Activated T-cell treated with anti-CD3 and anti-CD28 coated beads, Interleukin-2, amount 50 U/mL, for 1 hour (primary cell): Measurements from ENCODE around the gene PKD1.
A peak's percentile ranks its signal among the peaks of the same experiment; 100 is the strongest.

Experiments
- DNase-seq: peaks from one replicate; pipeline ENCODE4 v3.0.0-alpha.2; 2020

Gene PKD1

DNA sequence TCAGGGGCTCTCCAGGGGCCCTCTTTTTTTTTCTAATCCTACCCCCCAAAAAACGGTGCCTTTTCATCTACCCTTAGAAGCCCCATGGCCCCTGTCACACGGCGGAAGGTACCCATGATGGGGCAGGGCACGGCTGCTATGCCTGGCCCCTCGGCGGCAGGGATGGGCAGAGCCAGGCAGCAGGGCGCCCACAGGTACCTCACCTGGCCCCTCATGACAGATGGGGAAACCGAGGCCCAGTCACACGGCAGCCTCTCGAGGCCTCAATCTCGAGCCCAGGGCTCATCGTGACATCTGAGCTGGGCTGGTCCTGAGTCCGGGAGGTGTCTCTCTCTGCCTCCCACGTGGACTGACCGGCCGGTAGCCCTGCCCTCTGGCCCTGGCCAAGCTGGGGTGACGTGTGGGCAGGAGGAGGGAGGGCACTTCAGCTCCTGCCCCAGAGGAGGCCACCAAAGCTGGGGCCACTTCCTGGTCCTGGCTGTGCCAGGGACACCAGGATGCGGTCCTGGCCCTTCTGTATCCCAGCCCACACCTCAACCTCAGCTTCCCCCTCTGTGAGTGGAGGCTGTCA lies 31.5 kb upstream of the PKD1 start:
- no peak for DNase-seq

GRCh38 chr16:2166263-2167067 lies 30.8 kb upstream of the PKD1 start:
- no peak for DNase-seq

DNA sequence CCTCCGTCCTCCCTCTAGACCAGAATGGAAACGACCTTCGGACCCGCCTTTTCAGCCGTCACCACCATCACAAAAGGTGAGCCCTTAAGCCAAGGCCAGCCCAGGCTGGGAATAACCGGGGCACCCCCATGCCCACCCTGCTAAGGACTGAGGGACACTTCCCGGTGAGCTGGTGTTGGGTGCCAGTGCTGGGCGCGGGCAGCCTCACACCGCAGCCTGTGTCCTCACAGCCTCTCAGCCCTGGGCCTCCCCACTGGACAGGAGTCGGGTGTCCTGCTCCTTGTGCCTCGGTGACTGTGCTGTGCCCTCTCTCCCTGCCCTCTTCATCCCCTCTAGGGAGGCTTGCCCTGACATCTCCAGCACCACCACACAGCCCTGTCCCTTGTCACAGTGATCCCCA lies 30.2 kb upstream of the PKD1 start:
- DNase-seq = no peak

DNA sequence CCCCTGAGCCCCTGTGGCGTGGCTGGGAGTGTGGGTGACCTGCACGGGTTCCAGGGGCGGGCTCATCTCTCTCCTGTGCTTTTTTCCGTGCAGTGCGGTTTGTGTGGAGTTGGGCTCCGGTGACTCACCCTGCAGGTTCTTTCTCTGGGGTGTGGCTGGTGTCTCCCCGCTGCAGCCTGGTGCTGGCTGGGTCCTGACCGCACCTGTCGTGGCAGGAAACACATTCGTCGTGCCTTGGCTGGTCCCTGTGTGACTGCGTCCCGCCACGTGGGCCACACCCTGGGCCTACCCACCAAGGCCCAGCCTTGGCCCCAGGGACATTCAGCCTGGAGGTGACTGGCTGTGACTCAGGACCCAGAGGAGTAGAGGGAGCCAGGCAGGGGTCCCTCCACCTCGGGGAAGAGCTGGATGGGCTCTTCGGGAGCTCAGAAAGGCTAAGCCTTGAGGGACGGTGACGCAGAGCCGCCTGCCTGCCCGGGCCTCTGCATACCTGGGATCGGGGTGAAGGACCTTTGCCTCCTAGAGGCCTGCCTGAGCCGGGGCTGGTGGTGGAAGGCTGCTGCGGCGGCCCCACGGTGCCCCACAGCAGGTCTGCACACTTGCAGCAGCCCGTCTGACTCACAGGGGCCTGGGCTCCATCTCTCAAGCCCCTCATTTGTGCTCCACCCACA lies 27.6 kb upstream of the PKD1 start:
- peak; percentile 31 for DNase-seq

- no peak for DNase-seq
These were observed 27.0 kb upstream of the PKD1 start for GRCh38 chr16:2162676-2163118.

DNA sequence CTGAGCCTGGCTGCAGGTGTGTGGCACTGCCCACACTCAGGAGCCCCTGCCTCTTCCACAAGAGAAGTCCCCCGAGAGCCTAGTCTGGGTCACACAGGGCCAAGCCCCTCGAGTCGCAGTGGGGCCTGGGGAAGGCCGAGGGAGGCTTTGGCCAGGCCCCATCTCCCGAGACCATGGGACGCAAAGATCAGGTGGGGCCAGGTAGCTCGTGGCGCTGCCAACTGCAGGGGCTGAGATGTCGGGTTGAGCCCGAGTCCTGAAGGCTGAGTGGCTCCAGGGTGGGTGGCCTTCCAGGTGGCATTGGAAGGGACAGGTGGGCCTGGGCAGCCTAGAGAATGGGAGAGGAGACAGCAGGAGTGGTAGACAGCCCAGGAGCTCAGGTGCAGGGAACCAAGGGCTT lies 26.2 kb upstream of the PKD1 start:
- no peak for DNase-seq

GRCh38 chr16:2160915-2161551 lies 25.3 kb upstream of the PKD1 start:
- no peak for DNase-seq

DNA sequence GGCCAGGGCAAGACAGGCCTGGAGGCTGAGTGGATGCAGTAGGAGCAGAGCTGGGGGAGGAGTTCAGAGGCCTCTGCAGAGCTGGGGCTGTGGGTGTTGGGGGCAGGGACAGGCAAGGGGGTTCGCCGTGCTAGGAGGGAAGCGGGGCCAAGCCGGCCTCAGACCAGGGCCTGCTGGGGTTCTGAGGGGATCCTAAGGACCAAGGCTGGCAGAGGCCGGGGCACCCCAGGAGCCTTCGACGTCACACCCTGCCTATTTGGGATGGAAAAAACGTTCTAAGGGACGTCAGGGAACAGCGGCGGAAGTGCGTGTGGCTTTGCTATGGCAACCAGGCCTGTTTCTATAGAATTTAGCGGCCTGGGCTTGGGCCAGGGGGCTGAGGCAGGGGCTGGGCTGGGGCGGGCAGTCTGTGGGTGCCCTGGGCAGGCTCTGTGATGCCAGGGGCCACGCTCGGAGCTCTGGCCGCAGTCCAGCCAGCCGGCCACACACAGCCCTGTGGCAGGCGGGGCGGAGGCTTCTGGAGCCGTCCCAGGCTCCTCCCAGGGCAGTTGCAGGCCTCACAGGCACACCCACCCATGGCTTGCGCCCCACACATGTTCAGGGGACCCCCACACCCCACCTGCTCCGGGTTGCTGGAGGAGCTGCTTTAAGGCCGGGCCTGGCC lies 23.6 kb upstream of the PKD1 start:
- DNase-seq = no peak

DNA sequence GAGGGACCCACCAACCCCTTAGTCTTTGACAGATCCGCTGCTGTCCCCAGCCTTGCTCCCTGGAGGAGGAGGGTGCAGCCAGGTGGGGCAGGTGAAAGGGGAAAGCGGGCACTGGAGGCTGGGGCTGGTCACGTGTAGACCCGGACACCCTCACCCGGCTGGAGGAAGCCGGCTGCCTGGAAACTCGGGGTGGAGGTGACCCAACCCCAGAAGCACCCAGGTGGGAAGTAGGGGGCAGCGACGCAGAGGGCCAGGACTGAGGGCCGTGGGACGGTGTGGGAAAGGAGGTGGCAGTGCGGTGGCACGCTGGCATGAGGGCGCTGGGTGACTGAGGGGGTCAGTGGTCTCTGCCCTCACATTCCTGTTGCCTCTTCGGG lies 22.6 kb upstream of the PKD1 start:
- DNase-seq = no peak

- DNase-seq = no peak
These were observed 22.0 kb upstream of the PKD1 start for GRCh38 chr16:2157480-2158261.

GRCh38 chr16:2156849-2157224 lies 21.1 kb upstream of the PKD1 start:
- DNase-seq = no peak

- DNase-seq = no peak
These were observed 20.5 kb upstream of the PKD1 start for GRCh38 chr16:2155977-2156848.

DNA sequence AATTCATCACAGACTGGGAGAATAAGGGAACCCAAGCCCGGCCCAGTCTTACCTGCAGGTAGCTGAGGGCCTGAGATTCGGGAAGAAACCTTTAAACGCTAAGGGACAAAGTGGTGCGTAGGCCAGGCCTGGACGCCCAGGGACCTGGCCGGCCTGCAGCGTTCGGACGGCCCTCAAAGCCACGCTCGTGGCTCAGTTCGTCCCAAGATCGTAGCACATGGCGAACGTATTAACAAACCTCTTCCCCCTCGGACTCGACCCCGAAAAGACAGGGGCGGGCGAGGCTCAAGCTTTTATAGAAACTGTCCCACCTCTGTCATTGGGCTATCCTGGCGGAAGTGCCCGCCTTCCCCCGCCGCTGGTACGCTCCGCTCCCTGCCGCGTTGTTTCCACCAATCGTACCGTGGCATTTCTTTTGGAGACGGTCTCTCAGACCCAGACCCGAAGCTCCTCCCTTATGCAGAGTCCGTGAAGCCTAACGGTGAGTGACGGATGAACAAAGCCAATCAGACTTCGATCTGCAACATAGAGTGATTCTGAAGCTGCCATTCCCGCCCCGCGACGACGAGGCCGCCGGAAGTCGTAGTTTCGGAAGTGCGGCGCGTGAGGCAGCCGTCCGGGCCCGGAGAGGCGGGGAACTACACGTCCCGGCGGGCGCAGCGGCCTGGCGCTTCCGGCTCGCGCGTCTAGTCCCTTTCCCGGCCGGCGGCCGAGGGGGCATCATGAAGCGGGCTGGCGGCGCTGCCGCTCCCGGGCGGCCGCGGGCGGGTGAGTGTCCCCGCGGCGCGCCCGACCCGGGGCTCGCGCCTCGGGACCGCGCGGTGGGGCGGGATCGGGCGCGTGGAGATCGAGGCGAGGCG lies 19.6 kb upstream of the PKD1 start, which contains the start of gene TRAF7:
TSS of gene TRAF7 (plus strand) at position 692 of the 860 bp plus-strand sequence. CDS start 8,139 bp downstream, outside the sequence.
- DNase-seq = peak; percentile 93

GRCh38 chr16:2154533-2155090 lies 18.9 kb upstream of the PKD1 start:
- no peak for DNase-seq

GRCh38 chr16:2152695-2153506 lies 17.2 kb upstream of the PKD1 start:
- DNase-seq = no peak

DNA sequence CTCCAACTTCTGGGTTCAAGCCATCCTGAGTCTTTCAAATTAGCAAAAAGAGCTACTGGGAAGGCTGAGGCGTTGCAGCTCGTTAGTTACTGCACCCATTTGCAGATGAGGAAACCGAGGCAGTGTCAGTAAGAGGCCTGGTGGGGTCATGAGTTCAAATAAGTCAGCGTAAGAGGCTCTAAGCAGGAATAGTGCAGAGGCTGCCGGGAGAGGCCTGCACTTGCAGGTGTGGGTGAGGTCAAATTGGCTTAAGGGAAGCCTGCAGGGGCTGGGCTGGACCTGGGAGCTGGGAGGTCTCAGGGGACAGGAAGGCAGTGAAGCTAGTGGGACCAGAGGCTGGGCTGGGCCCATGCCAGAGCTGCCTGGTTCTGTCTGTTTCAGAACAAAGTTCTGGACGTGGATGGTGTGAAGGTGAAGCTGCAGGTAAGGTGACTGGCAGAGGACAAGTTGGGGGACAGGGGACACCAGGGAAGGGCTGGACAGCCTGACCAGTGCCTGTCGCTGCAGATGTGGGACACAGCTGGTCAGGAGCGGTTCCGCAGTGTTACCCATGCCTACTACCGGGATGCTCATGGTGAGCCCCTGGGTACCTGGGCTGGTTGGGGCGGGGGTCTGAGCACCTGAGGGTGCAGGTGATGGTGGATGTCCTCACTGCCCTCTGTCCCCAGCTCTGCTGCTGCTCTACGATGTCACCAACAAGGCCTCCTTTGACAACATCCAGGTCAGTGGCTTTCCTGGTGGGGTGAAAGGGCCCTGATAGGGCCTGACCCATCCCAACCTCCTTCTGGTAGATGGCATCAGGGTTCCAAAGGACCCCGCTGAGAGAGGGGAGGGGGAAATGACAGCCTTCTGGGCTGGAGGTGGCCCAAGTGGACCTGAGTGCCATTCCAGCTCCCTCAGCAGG lies 15.7 kb upstream of the PKD1 start:
- DNase-seq = no peak

DNA sequence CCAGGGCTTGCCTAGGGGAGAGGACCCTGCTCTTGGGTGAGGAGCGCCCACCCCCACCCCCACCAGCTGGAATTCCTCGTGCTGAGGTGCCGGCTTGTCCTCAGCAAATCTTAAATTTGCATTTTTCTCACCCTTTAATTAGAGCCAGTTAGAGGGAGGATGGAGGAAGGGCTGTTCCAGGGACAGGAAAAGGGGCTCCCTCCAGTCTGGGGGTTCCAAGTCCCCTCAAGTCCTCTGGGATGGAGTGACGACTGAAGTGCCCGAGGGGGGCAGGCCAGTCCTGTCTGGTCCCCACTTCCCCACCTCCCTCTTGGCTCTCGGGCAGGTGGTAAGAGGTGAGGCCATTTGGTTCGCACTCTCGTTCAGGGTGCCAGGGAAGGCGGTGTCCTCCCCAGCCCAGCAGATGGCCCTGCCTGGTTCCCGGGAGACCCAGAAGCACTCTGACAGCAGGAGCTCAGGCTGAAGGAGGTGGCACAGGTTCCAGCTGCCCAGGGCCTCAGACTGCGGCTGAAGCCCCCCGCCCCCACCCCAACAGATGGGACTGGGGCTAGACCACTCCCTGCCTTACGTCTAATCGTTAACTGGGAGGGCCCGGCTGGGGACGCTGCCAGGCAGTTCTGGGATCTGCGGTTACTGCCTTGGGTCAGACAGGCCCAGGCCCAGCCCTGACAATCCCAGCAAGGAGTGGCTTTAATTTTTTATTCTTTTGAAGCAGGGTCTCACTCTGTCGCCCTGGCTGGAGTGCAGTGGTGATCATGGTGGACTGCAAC lies 14.9 kb upstream of the PKD1 start:
- DNase-seq = no peak
